HepG2 (cell line): ENCODE data around the gene HUNK. TPM values are rescaled to one million over a fixed set of nuclear protein-coding genes. Genes with fewer than 3 reads are reported as not detected.

Experiments used
- ATAC-seq: fragments of 200-7000 bp; cut with Tn5 transposase; 3 replicates; pipeline ENCODE4 v1.9.1; 2020; ENCODE audit warnings: mild to moderate bottlenecking, moderate library complexity
- BruUV-seq: library from RNA; stranded (reverse); fragments of 400-500 nt; replicated peaks from 2 replicates; lab custom pipeline; 2021; lab: Mats Ljungman, UMichigan
- CTCF ChIA-PET: fragments of 300-600 bp; formaldehyde crosslinking; extraction: SDS; loops from one replicate; lab custom pipeline; 2021; ENCODE audit warnings: low total read pairs, inconsistent platforms, low intra/inter-chr PET ratio; lab: Yijun Ruan, JAX
- POLR2A ChIA-PET: fragments of 350-600 bp; sonication (Branson Sonifier 250); formaldehyde crosslinking; loops from one replicate; lab custom pipeline; 2020; ENCODE audit warnings: antibody characterized with exemption, inconsistent platforms; lab: Yijun Ruan, JAX
- DNase-seq: peaks from one replicate; pipeline ENCODE4 v3.0.0-alpha.2; 2015; ENCODE audit warnings: low spot score
- FAIRE-seq: peaks from 3 replicates; lab custom pipeline; 2011; peaks lifted over from hg19 to GRCh38; lab: Jason Lieb, UNC
- H2AFZ ChIP-seq: one replicate; pipeline ENCODE4 v1.6.1; 2011; ENCODE audit warnings: low read length, inconsistent platforms
- H3K27ac ChIP-seq: fragments of 300-600 bp; 3 replicates; pipeline ENCODE4 v1.8.0; 2011; ENCODE audit warnings: mixed run types, mild to moderate bottlenecking, mixed read lengths, low read length, inconsistent platforms; ENCODE audit not compliant: insufficient read depth; ENCODE audit errors: extremely low read length
- H3K27me3 ChIP-seq, 2 experiments: fragments of 200-600 bp in 1 of 2; 2 replicates in 1 of 2; 3 replicates in 1 of 2; pipeline versions ENCODE4 v1.6.0 to v1.8.0; 2011; ENCODE audit warnings: low read length in 2 of 2, mild to moderate bottlenecking in 2 of 2, moderate library complexity in 2 of 2, inconsistent platforms in 1 of 2; ENCODE audit not compliant: insufficient read depth in 2 of 2, control insufficient read depth in 1 of 2
- H3K36me3 ChIP-seq, 2 experiments: fragments of 200-600 bp in 1 of 2; replicated peaks in 1 of 2; 2 replicates in 1 of 2; 3 replicates in 1 of 2; pipeline versions ENCODE4 v1.5.1 to v1.8.0; 2011; ENCODE audit warnings: low read length in 2 of 2, inconsistent platforms in 1 of 2; ENCODE audit not compliant: insufficient read depth in 2 of 2, control insufficient read depth in 1 of 2
- H3K4me1 ChIP-seq: 2 replicates; pipeline ENCODE4 v1.5.1; 2012; ENCODE audit warnings: low read length, inconsistent platforms; ENCODE audit not compliant: insufficient read depth
- H3K4me2 ChIP-seq: 2 replicates; pipeline ENCODE4 v1.6.0; 2011; ENCODE audit warnings: low read depth, low read length, inconsistent platforms
- H3K4me3 ChIP-seq, 3 experiments: fragments of 200-600 bp in 1 of 3; sonication (generic), shearing (Covaris generic) in 1 of 3; replicated peaks in 1 of 3; 2 replicates each; pipeline ENCODE4 v1.5.1; 2011 to 2016; ENCODE audit warnings: low read length in 3 of 3, inconsistent platforms in 2 of 3, low read depth in 2 of 3, mild to moderate bottlenecking in 2 of 3, control low read depth in 1 of 3, mixed read lengths in 1 of 3; ENCODE audit not compliant: insufficient read depth in 1 of 3
- H3K79me2 ChIP-seq: one replicate; pipeline ENCODE4 v1.6.1; 2011; ENCODE audit warnings: low read length, inconsistent platforms; ENCODE audit not compliant: insufficient read depth
- H3K9ac ChIP-seq: 2 replicates; pipeline ENCODE4 v1.6.0; 2011; ENCODE audit warnings: mild to moderate bottlenecking, low read depth, low read length, inconsistent platforms; ENCODE audit not compliant: insufficient read depth
- H3K9me3 ChIP-seq: 2 replicates; pipeline ENCODE4 v1.5.1; 2012; ENCODE audit warnings: mild to moderate bottlenecking, low read length
- H4K20me1 ChIP-seq: 2 replicates; pipeline ENCODE4 v1.6.0; 2011; ENCODE audit warnings: inconsistent platforms, mild to moderate bottlenecking, low read length, moderate library complexity; ENCODE audit not compliant: insufficient read depth
- ELF1 ChIP-seq: sonication (generic); formaldehyde crosslinking; IDR thresholded peaks from 2 replicates; pipeline ENCODE4 v1.4.0; 2020; ENCODE audit warnings: missing genetic modification reagents
- MIER3 ChIP-seq: IDR thresholded peaks from 2 replicates; pipeline ENCODE4 v1.6.1; 2016; ENCODE audit warnings: missing compliant biosample characterization, borderline replicate concordance
- NRL ChIP-seq: sonication (generic); formaldehyde crosslinking; IDR thresholded peaks from 2 replicates; pipeline ENCODE4 v1.5.0; 2020; ENCODE audit warnings: missing genetic modification reagents, mild to moderate bottlenecking, moderate library complexity, borderline replicate concordance
- ZBTB40 ChIP-seq, 2 experiments: fragments of 450-650 bp in 1 of 2; sonication (generic) in 1 of 2; formaldehyde crosslinking in 1 of 2; IDR thresholded peaks; 2 replicates each; pipeline versions ENCODE4 v1.6.1 to v1.8.0; 2016 to 2022; ENCODE audit warnings: antibody characterized with exemption in 1 of 2, mild to moderate bottlenecking in 1 of 2, missing genetic modification reagents in 1 of 2
- ZNF3 ChIP-seq: IDR thresholded peaks from 2 replicates; pipeline ENCODE4 v1.7.0; 2017; ENCODE audit warnings: inconsistent platforms
- ZNF350 ChIP-seq: sonication (generic); formaldehyde crosslinking; IDR thresholded peaks from 2 replicates; pipeline ENCODE4 v1.4.0; 2020; ENCODE audit warnings: mild to moderate bottlenecking, low read depth, missing genetic modification reagents, borderline replicate concordance
- ZNF382 ChIP-seq: sonication (generic); formaldehyde crosslinking; IDR thresholded peaks from 2 replicates; pipeline ENCODE4 v1.5.0; 2020; ENCODE audit warnings: missing genetic modification reagents, mild to moderate bottlenecking, borderline replicate concordance
- ZNF704 ChIP-seq: sonication (generic); formaldehyde crosslinking; IDR thresholded peaks from 2 replicates; pipeline ENCODE4 v1.8.1; 2023; ENCODE audit warnings: mild to moderate bottlenecking, inconsistent platforms, moderate library complexity, missing genetic modification reagents, borderline replicate concordance
- ZSCAN12 ChIP-seq: sonication (generic); formaldehyde crosslinking; IDR thresholded peaks from 2 replicates; pipeline ENCODE4 v1.9.0; 2021; ENCODE audit warnings: mild to moderate bottlenecking, missing genetic modification reagents
- WGBS: methylation state at CpG from one replicate; pipeline ENCODE4 v1.1.6; 2017; ENCODE audit warnings: low lambda C conversion rate; 5-methylcytosine and 5-hydroxymethylcytosine counted together
- in situ Hi-C: cut with HindIII; loops from 2 replicates; pipeline ENCODE4 v1.10.0; 2017; ENCODE audit warnings: low pct_unique_long_range_greater_than_20kb; ENCODE audit not compliant: extremely low pct_ligation_motif_present
- intact Hi-C: fragments of 100-400 bp; cut with micrococcal nuclease; formaldehyde crosslinking; loops from one replicate; pipeline ENCODE4 v1.10.0; 2022; ENCODE audit not compliant: unreplicated experiment
- polyA plus RNA-seq, 8 experiments: library from polyadenylated mRNA; depleted of rRNA in 3 of 8; stranded (reverse) in 7 of 8; unstranded in 1 of 8; fragments of >200 nt; fragmentation: Illumina TruSeq in 4 of 8; extraction: Trizol in 4 of 8; gene quantifications; 2 replicates each; pipeline versions ENCODE4 v1.2.1 to v1.2.3, GENCODE V29; 2011 to 2016; ENCODE audit warnings: low read depth in 4 of 8, missing spikeins in 1 of 8, mixed read lengths in 1 of 8; ENCODE audit not compliant: insufficient read depth in 1 of 8
- total RNA-seq, 5 experiments: library from RNA; depleted of rRNA; stranded (reverse); fragments of >200 nt; fragmentation: Illumina TruSeq; extraction: Trizol; gene quantifications; 2 replicates each; pipeline ENCODE4 v1.2.3, GENCODE V29; 2016; ENCODE audit warnings: low read depth in 1 of 5

The HUNK gene
- total and polyA plus RNA-seq, 2 of the 13 experiments (the other 11 are each of a cell fraction or from before 2014, with no cell fraction given), result 1.8 to 1.9 TPM

GRCh38 chr21:31938330-31939301 lies 65.8 kb downstream of the HUNK start (continued):
- TF ChIP-seq ZNF3 (no peak), MIER3 (CRISPR knock-in tag) (no peak), ZNF704 (CRISPR knock-in tag) (no peak), ZNF350 (CRISPR knock-in tag) (no peak), ELF1 (no peak), ZSCAN12 (no peak), NRL (CRISPR knock-in tag) (no peak), ZNF382 (CRISPR knock-in tag) (no peak)

- ATAC-seq, result no peak
- H3K27me3 ChIP-seq, result no peaks in the 10 kb centered on the region
- H3K4me3 ChIP-seq, result no peak overlapping the region
- FAIRE-seq, result no peak
- ChIA-PET POLR2A (no interaction called here), CTCF (no interaction called here)
- no TSS peak for BruUV-seq
- TF ChIP-seq ZBTB40 (IDR thresholded peaks at IDR 0.05) (no peak), ZBTB40 (CRISPR knock-in tag; IDR thresholded peaks at IDR 0.05) (no peak)
- H3K79me2 ChIP-seq, result no peaks in the 10 kb centered on the region
- no peaks in the 10 kb centered on the region for H4K20me1 ChIP-seq
- WGBS, result 89% methylated on average over 3 of the region's 6 CpGs
- in situ Hi-C loops, result no loop called here
- H3K9me3 ChIP-seq, result no peaks in the 10 kb centered on the region
- peaks cover 57% of the 10 kb centered on the region for H3K4me1 ChIP-seq
- peaks cover 0 to 7% of the 10 kb centered on the region in 2 experiments; a peak in 3 of 5 replicates for H3K36me3 ChIP-seq
- intact Hi-C loops, result no loop called here
- H3K27ac ChIP-seq, result no peak overlapping the region
- no peak overlapping the region for H3K9ac ChIP-seq
- no peak for DNase-seq
- no peak overlapping the region for H3K4me2 ChIP-seq
- no peak overlapping the region for H2AFZ ChIP-seq
Observed at GRCh38 chr21:31941694-31942093, 68.9 kb downstream of the HUNK start.
